Measurements from ENCODE around the gene FAM174B.
A peak's percentile ranks its signal among the peaks of the same experiment; 100 is the strongest.

FAM174B gene

GRCh38 chr15:92599394-92599970 is 56.1 kb downstream of the FAM174B start:
- DNase-seq: no peak

- DNase-seq: no peak
Observed at GRCh38 chr15:92597548-92597947, 58.0 kb downstream of the FAM174B start.

- no peak for DNase-seq
Observed at GRCh38 chr15:92596623-92597022, 59.0 kb downstream of the FAM174B start.

- DNase-seq: no peak
Observed at GRCh38 chr15:92595506-92596381, 59.8 kb downstream of the FAM174B start.

- no peak for DNase-seq
Observed at GRCh38 chr15:92591275-92591674, 64.3 kb downstream of the FAM174B start.

- DNase-seq: no peak
Observed at GRCh38 chr15:92586966-92587365, 68.6 kb downstream of the FAM174B start.

GRCh38 chr15:92586383-92586942 is 69.1 kb downstream of the FAM174B start:
- DNase-seq: no peak

- DNase-seq: no peak
Observed at GRCh38 chr15:92584105-92584504, 71.5 kb downstream of the FAM174B start.

- no peak for DNase-seq
Observed at GRCh38 chr15:92583096-92584034, 72.2 kb downstream of the FAM174B start.

- DNase-seq: no peak
Observed at GRCh38 chr15:92582206-92582605, 73.4 kb downstream of the FAM174B start.

- DNase-seq: no peak
Observed at GRCh38 chr15:92580933-92581445, 74.6 kb downstream of the FAM174B start.

- no peak for DNase-seq
Observed at GRCh38 chr15:92580521-92580920, 75.1 kb downstream of the FAM174B start.

- DNase-seq: no peak
Observed at GRCh38 chr15:92579931-92580470, 75.6 kb downstream of the FAM174B start.

GRCh38 chr15:92579486-92579885 is 76.1 kb downstream of the FAM174B start:
- no peak for DNase-seq

GRCh38 chr15:92578096-92578835 is 77.3 kb downstream of the FAM174B start:
- DNase-seq: no peak

- no peak for DNase-seq
Observed at GRCh38 chr15:92576597-92577200, 78.9 kb downstream of the FAM174B start.

- DNase-seq: no peak
Observed at GRCh38 chr15:92574566-92574965, 81.0 kb downstream of the FAM174B start.

- DNase-seq: no peak
Observed at GRCh38 chr15:92574161-92574560, 81.4 kb downstream of the FAM174B start.

- no peak for DNase-seq
Observed at GRCh38 chr15:92571824-92572223, 83.8 kb downstream of the FAM174B start.

GRCh38 chr15:92570391-92570790 is 85.2 kb downstream of the FAM174B start:
- DNase-seq: peak; percentile 76

GRCh38 chr15:92569778-92570177 is 85.8 kb downstream of the FAM174B start:
- DNase-seq: no peak
